HepG2 (cell line): Measurements from ENCODE around the gene UBAP2. TPM values are rescaled to one million over a fixed set of nuclear protein-coding genes. Genes with fewer than 3 reads are reported as not detected.

Source experiments
- FOXM1 ChIP-seq: sonication (generic); formaldehyde crosslinking; IDR thresholded peaks from 2 replicates; pipeline ENCODE4 v1.5.0; 2020; ENCODE audit warnings: missing genetic modification reagents
- RARA ChIP-seq: IDR thresholded peaks from 2 replicates; pipeline ENCODE4 v1.6.1; 2016; ENCODE audit warnings: missing genetic modification reagents, missing compliant biosample characterization
- RCOR2 ChIP-seq: IDR thresholded peaks from 2 replicates; pipeline ENCODE4 v1.6.1; 2016; ENCODE audit warnings: missing biosample characterization, missing genetic modification reagents
- SMAD1 ChIP-seq: sonication (generic); formaldehyde crosslinking; IDR thresholded peaks from 2 replicates; pipeline ENCODE4 v1.4.0; 2020; ENCODE audit warnings: missing genetic modification reagents, low read depth, mild to moderate bottlenecking, borderline replicate concordance
- SPEN ChIP-seq: sonication (generic); formaldehyde crosslinking; IDR thresholded peaks from 2 replicates; pipeline ENCODE4 v1.5.1; 2020; ENCODE audit warnings: low read depth, mild to moderate bottlenecking, missing genetic modification reagents
- TERF1 ChIP-seq: sonication (generic); formaldehyde crosslinking; IDR thresholded peaks from 2 replicates; pipeline ENCODE4 v1.8.0; 2022; ENCODE audit warnings: mild to moderate bottlenecking, missing genetic modification reagents, moderate library complexity
- THYN1 ChIP-seq: sonication (generic); formaldehyde crosslinking; IDR thresholded peaks from 2 replicates; pipeline ENCODE4 v1.8.1; 2023; ENCODE audit warnings: low read depth, mild to moderate bottlenecking, moderate library complexity, missing genetic modification reagents, borderline replicate concordance
- ZNF577 ChIP-seq: sonication (generic); formaldehyde crosslinking; IDR thresholded peaks from 2 replicates; pipeline ENCODE4 v1.4.0; 2020; ENCODE audit warnings: mild to moderate bottlenecking, low read depth, missing genetic modification reagents, borderline replicate concordance
- ZNF768 ChIP-seq: sonication (generic); formaldehyde crosslinking; IDR thresholded peaks from 2 replicates; pipeline ENCODE4 v1.4.0; 2020; ENCODE audit warnings: missing genetic modification reagents
- polyA plus RNA-seq, 8 experiments: library from polyadenylated mRNA; depleted of rRNA in 3 of 8; stranded (reverse) in 7 of 8; unstranded in 1 of 8; fragments of >200 nt; fragmentation: Illumina TruSeq in 4 of 8; extraction: Trizol in 4 of 8; gene quantifications; 2 replicates each; pipeline versions ENCODE4 v1.2.1 to v1.2.3, GENCODE V29; 2011 to 2016; ENCODE audit warnings: low read depth in 4 of 8, missing spikeins in 1 of 8, mixed read lengths in 1 of 8; ENCODE audit not compliant: insufficient read depth in 1 of 8
- total RNA-seq, 5 experiments: library from RNA; depleted of rRNA; stranded (reverse); fragments of >200 nt; fragmentation: Illumina TruSeq; extraction: Trizol; gene quantifications; 2 replicates each; pipeline ENCODE4 v1.2.3, GENCODE V29; 2016; ENCODE audit warnings: low read depth in 1 of 5
- TF ChIP-seq, protein P1 (sequence below), 2 experiments: sonication (generic) in 1 of 2; formaldehyde crosslinking in 1 of 2; IDR thresholded peaks; 2 replicates each; pipeline versions ENCODE4 v1.4.0 to v1.6.1; 2018 to 2020; ENCODE audit warnings: missing genetic modification reagents in 2 of 2, borderline replicate concordance in 1 of 2, low read depth in 1 of 2, mild to moderate bottlenecking in 1 of 2, missing biosample characterization in 1 of 2
- TF ChIP-seq, protein P2 (sequence below): sonication (generic); formaldehyde crosslinking; IDR thresholded peaks from 2 replicates; pipeline ENCODE4 v1.4.0; 2020; ENCODE audit warnings: missing genetic modification reagents, borderline replicate concordance
- TF ChIP-seq, protein P3 (sequence below): sonication (generic); formaldehyde crosslinking; conservative IDR thresholded peaks from 2 replicates; pipeline ENCODE4 v1.8.0; 2022; ENCODE audit warnings: missing genetic modification reagents

UBAP2 gene
- total and polyA plus RNA-seq, 2 of the 13 experiments (the other 11 are each of a cell fraction or from before 2014, with no cell fraction given) = 19.0 to 22.0 TPM

DNA sequence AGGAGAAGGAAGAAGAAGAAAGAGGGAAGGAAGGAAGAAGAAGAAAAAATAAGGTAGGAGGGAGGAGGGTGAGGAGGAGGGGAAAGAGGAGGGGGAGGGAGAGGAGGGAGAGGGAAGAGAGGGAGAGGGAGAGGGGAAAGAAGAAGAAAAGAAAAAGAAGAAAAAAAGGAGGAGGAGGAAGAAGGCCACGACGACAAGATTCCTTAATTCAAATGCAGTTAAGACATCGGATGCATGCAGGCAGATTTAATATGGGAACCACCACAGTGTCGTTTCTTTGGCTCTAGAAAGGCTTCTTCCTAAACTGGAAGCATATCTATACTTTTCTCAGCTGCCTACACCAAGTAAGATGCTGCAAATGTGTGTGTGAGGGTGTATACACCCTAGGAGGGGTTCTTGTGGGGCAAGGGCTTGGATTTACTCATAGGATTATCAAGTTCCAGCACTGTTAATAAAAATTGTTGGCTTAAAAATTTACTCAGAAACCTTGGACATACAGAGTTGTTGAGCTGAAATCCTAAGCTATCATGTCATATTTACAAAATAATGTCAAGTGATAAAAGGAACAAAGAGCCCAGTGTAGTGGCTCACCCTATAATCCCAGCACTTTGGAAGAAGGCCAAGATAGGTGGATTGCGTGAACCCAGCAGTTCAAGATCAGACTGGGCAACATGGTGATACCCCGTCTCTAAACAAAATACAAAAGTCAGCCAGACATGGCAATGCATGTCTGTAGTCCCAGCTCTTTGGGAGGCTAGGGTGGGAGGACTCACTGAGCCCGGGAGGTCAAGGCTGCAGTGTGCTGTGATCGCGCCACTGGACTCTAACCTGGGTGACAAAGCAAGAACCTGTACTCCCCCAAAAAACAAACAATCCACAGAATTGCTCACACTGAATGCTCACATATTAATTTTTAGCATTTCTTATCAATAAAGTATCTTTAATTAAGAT, 108.5 kb downstream of the UBAP2 start (continued):
- TF ChIP-seq TERF1 (no peak), FOXM1 (no peak), SPEN (no peak), SMAD1 (CRISPR knock-in tag) (no peak), ZNF768 (CRISPR knock-in tag) (0 out of 2 replicates have a peak, but pooled peaks have one; percentile 46), ZNF577 (CRISPR knock-in tag) (no peak), THYN1 (no peak), RARA (CRISPR knock-in tag) (peak; percentile 97), RCOR2 (CRISPR knock-in tag) (peak; percentile 95)
- TF ChIP-seq, protein P1, sequence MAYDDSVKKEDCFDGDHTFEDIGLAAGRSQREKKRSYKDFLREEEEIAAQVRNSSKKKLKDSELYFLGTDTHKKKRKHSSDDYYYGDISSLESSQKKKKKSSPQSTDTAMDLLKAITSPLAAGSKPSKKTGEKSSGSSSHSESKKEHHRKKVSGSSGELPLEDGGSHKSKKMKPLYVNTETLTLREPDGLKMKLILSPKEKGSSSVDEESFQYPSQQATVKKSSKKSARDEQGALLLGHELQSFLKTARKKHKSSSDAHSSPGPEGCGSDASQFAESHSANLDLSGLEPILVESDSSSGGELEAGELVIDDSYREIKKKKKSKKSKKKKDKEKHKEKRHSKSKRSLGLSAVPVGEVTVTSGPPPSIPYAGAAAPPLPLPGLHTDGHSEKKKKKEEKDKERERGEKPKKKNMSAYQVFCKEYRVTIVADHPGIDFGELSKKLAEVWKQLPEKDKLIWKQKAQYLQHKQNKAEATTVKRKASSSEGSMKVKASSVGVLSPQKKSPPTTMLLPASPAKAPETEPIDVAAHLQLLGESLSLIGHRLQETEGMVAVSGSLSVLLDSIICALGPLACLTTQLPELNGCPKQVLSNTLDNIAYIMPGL (CRISPR knock-in tag; IDR thresholded peaks at IDR 0.05; ENCODE audit: borderline replicate concordance in 1 of 2, low read depth in 1 of 2) = 0 out of 4 replicates have a peak, but pooled peaks of 1 of the 2 experiments have one; percentile 13
- TF ChIP-seq, protein P2, sequence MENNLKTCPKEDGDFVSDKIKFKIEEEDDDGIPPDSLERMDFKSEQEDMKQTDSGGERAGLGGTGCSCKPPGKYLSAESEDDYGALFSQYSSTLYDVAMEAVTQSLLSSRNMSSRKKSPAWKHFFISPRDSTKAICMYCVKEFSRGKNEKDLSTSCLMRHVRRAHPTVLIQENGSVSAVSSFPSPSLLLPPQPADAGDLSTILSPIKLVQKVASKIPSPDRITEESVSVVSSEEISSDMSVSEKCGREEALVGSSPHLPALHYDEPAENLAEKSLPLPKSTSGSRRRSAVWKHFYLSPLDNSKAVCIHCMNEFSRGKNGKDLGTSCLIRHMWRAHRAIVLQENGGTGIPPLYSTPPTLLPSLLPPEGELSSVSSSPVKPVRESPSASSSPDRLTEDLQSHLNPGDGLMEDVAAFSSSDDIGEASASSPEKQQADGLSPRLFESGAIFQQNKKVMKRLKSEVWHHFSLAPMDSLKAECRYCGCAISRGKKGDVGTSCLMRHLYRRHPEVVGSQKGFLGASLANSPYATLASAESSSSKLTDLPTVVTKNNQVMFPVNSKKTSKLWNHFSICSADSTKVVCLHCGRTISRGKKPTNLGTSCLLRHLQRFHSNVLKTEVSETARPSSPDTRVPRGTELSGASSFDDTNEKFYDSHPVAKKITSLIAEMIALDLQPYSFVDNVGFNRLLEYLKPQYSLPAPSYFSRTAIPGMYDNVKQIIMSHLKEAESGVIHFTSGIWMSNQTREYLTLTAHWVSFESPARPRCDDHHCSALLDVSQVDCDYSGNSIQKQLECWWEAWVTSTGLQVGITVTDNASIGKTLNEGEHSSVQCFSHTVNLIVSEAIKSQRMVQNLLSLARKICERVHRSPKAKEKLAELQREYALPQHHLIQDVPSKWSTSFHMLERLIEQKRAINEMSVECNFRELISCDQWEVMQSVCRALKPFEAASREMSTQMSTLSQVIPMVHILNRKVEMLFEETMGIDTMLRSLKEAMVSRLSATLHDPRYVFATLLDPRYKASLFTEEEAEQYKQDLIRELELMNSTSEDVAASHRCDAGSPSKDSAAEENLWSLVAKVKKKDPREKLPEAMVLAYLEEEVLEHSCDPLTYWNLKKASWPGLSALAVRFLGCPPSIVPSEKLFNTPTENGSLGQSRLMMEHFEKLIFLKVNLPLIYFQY (CRISPR knock-in tag) = peak; percentile 75; the same call in 1 of the 2 replicates
- TF ChIP-seq, protein P3, sequence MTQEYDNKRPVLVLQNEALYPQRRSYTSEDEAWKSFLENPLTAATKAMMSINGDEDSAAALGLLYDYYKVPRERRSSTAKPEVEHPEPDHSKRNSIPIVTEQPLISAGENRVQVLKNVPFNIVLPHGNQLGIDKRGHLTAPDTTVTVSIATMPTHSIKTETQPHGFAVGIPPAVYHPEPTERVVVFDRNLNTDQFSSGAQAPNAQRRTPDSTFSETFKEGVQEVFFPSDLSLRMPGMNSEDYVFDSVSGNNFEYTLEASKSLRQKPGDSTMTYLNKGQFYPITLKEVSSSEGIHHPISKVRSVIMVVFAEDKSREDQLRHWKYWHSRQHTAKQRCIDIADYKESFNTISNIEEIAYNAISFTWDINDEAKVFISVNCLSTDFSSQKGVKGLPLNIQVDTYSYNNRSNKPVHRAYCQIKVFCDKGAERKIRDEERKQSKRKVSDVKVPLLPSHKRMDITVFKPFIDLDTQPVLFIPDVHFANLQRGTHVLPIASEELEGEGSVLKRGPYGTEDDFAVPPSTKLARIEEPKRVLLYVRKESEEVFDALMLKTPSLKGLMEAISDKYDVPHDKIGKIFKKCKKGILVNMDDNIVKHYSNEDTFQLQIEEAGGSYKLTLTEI = no peak
